ENCODE measurements around the gene TSR3. TPM values are rescaled to one million over a fixed set of nuclear protein-coding genes. Genes with fewer than 3 reads are reported as not detected.

Gene TSR3
- polyA plus RNA-seq, 3 donors = 33.5 to 47.5 (median 38.1) TPM

- no peak for DNase-seq (ENCODE audit: low read depth in 3 of 3, low spot score in 2 of 3)
Measured at GRCh38 chr16:1355591-1355990, 3.9 kb upstream of the TSR3 start.

GRCh38 chr16:1354815-1355540 lies 3.3 kb upstream of the TSR3 start:
- no peak for DNase-seq (ENCODE audit: low read depth in 3 of 3, low spot score in 2 of 3)

GRCh38 chr16:1351215-1351581 lies 480 bp downstream of the TSR3 start:
- no peak for DNase-seq (ENCODE audit: low read depth in 3 of 3, low spot score in 2 of 3)

GRCh38 chr16:1350691-1351090 lies 987 bp downstream of the TSR3 start:
- DNase-seq (ENCODE audit: low read depth in 3 of 3, low spot score in 2 of 3) = no peak

- DNase-seq (ENCODE audit: low read depth in 3 of 3, low spot score in 2 of 3) = no peak
Measured at GRCh38 chr16:1349951-1350350, 1.7 kb downstream of the TSR3 start.

GRCh38 chr16:1349351-1349750 lies 2.3 kb downstream of the TSR3 start:
- no peak for DNase-seq (ENCODE audit: low read depth in 3 of 3, low spot score in 2 of 3)

- no peak for DNase-seq (ENCODE audit: low read depth in 3 of 3, low spot score in 2 of 3)
Measured at GRCh38 chr16:1348926-1349325, 2.8 kb downstream of the TSR3 start.

GRCh38 chr16:1348441-1348840 lies 3.2 kb downstream of the TSR3 start:
- no peak for DNase-seq (ENCODE audit: low read depth in 3 of 3, low spot score in 2 of 3)

DNA sequence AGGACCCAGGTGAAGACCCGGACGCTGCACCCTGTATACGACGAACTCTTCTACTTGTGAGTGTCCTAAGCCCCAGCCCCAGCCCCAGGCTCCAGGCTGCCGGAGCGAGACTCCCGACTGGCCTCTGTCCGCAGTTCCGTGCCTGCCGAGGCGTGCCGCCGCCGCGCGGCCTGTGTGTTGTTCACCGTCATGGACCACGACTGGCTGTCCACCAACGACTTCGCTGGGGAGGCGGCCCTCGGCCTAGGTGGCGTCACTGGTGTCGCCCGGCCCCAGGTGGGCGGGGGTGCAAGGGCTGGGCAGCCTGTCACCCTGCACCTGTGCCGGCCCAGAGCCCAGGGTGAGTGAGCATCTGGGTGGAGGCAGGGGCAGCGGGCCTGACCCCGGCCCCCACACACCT lies 3.7 kb downstream of the TSR3 start:
- DNase-seq (ENCODE audit: low read depth in 3 of 3, low spot score in 2 of 3) = no peak

DNA sequence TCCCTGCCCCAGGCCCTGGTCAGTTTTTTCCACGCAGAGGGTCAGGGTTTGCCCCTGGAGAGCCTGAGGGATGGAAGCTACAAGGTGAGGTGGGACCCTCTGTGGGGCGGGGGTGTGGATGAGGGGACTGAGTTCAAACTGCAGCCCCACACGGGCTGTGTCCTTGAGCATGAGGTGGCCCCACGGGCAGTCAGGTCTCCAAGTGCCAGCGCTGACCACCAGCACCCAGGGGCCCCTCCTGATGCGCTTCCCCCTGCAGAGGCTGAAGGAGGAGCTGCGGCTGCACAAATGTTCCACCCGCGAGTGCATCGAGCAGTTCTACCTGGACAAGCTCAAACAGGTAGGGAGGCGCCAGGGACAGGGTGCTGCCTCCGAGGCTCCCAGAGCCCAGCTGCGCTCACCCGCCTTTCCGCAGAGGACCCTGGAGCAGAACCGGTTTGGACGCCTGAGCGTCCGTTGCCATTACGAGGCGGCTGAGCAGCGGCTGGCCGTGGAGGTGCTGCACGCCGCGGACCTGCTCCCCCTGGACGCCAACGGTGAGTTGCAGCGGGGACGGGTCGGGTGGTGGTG lies 4.3 kb downstream of the TSR3 start:
- no peak for DNase-seq (ENCODE audit: low read depth in 3 of 3, low spot score in 2 of 3)

DNA sequence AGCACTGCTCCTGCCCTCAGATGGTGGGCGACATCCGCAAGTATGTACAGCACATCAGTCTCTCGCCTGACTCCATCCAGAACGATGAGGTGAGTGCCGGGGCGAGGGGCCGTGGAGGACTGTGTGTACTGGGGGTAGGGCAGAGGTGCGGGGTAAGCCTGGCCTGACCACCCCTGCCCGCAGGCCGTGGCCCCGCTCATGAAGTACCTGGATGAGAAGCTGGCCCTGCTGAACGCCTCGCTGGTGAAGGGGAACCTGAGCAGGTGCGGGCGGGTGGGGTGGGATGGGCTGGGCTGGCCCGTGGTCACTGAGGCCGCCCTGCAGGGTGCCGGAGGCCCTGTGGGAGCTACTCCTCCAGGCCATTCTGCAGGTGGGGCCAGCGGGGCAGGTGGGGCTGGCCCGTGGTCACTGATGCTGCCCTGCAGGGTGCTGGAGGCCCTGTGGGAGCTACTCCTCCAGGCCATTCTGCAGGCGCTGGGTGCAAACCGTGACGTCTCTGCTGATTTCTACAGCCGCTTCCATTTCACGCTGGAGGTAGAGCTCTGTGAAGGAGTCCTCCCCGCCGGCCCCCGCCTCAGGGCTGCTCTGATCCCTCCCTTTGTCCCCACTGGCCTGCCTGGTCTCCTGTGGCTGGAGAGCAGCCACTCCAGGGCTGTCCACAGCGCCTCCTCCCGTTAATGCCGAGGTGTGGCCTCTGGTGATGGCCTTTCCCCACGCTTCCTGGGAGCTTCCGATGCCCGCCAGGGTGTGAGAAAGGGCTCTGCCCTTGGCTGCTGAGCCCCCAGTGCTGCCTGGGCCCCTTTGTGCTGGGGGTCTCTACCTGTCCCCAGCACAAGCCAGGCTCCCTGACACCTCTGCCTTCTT lies 5.0 kb downstream of the TSR3 start:
- DNase-seq (ENCODE audit: low read depth in 3 of 3, low spot score in 2 of 3) = no peak

DNA sequence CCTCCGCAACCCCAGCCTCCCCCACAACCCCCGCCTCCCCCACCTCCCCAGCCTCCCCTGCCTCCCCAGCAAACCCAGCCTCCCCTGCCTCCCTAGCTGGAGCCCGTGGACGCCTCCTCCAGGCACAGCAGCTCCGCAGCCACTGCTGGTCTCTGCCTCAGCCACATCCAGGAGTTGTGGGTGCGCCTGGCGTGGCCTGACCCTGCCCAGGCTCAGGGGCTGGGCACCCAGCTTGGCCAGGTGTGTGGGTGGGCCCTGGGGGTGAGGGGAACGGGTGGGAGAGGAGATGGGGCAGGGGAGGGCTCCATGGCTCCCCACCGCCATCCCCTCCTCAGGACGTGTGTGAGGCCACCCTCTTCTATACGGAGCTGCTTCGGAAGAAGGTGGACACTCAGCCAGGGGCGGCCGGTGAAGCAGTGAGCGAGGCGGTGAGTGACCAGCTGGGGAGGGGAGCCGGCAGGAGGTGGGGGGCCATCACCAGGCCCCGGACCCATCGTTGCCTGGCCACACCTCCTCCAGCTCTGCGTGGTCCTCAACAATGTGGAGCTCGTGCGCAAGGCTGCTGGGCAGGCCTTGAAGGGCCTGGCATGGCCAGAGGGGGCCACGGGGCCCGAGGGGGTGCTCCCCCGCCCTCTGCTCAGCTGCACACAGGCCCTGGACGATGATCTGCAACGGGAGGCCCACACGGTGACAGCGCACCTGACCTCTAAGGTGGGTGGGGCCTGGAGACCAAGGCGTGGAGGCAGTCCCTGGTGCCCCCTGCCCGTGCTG lies 5.8 kb downstream of the TSR3 start:
- DNase-seq (ENCODE audit: low read depth in 3 of 3, low spot score in 2 of 3) = no peak

DNA sequence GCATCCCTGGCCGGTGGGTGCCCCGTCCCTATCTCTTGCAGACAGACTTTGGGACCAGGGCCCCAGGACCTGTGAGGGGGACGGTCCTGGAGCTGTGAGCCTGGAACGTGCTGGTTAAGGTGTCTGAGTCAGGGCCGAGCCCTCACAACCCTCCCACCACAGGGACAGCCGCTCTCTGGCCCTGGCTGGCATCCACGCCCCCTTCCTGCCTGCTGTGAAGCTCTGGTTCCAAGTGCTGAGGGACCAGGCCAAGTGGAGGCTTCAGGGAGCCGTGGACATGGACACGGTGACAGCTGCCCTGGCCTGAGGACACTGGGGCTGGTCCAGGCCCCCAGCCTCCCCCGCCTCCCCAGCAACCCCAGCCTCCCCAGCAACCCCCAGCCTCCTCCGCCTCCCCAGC lies 6.6 kb downstream of the TSR3 start:
- DNase-seq (ENCODE audit: low read depth in 3 of 3, low spot score in 2 of 3) = no peak

DNA sequence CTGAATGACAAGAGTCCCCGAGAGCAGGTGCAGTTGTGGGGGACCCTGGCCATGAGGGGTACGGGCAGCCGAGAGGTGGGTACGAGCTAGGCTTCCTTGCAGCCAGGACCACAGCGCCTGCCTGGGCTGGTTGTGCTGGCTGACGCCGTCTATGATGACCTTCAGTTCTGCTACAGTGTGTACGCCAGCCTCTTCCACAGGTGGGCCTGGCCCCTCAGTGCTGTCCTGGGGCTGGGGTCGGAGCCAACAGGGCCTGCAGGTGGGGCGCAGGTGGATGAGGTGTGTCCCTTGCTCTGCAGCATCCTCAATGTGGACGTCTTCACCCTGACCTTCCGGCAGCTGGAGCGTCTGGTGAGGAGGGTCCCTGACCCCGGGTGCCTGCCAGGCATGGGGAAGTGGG lies 7.2 kb downstream of the TSR3 start:
- no peak for DNase-seq (ENCODE audit: low read depth in 3 of 3, low spot score in 2 of 3)

GRCh38 chr16:1343428-1344242 lies 8.0 kb downstream of the TSR3 start:
- DNase-seq (ENCODE audit: low read depth in 3 of 3, low spot score in 2 of 3) = no peak

DNA sequence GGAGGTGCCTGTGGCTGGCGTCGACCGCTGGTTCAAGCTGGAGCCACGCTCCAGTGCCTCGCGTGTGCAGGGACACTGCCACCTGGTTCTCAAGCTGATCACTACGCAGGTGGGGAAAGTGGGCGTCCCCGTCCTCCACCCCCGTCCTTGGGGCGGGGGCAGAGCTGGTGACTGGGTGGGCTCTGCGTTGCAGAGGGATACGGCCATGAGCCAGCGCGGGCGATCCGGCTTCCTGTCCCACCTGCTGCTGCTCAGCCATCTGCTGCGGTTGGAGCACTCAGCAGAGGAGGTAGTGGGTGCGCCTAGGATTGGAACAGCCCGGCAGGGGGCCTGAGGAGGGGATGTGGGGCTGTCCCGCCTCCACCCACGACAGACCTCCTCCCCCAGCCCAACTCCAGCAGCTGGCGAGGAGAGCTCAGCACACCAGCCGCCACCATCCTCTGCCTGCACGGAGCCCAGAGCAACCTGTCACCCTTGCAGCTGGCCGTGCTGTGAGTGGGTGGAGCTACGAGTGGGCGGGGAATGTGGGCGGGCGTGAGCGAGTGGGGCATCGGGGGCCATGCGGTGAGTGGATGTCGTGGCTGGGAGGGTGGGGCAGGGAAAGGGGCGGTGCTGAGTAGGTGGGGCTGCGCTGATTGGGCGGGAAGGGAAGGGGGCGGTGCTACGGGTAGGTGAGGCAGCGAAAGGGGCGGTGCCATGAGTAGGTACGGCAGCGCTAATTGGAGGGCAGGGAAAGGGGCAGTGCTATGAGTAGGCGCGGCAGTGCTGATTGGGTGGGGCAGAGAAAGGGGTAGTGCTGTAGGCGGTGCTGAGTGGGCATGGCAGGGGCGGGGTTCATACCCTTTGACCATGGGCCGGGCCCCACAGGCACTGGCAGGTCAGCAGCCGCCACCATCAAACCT lies 8.9 kb downstream of the TSR3 start:
- DNase-seq (ENCODE audit: low read depth in 3 of 3, low spot score in 2 of 3) = peak; percentile 67 to 85 (median 68)

DNA sequence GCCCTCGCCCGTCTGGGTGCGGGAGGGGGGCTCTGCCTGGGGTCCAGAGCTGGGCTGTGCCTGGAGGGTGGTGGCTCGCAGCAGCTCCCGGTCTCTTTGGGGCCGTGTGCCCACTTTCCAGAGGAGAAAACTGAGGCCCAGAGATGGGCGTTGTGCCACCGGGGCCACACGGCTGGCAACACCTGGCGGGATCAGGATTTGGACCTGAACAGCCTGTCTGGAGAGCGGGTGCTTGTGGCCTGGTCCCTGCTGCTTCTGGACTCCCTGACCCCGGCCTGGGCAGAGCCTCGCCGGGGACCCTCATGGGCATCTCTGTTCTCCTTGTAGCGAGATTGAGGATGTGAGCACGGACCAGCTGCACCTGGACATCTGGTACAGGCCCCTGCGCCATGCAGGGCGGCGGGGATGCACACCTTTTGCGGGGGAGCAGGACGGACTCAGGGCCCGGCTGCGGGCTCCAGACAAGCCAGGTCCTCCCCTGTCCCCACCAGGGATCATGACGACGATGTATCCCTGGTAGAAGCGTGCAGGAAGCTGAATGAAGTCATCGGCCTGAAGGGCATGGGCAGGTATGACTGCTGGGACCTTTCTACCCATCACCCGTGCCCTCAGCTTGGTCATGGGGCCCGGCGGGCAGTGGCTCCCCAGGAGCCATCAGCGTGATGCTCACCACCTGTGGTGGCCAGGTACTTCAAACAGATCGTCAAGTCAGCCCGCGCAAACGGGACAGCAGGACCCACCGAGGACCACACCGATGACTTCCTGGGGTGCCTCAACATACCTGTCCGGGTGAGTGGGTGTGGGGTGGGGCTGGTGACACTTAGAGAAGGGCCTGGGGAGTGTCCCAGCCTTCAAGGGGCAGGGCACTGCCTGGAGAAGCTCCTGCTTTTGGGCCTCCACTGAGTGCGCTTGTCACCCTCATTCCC lies 9.9 kb downstream of the TSR3 start:
- DNase-seq (ENCODE audit: low read depth in 3 of 3, low spot score in 2 of 3) = no peak

Data from right renal cortex interstitium (tissue), 3 donors.